Eye (tissue), 1 donor: ENCODE results near the gene CCDC63.
"Not testable (repeated sequence)": the region's sequence is repeated elsewhere in the genome, so short reads cannot be mapped to it uniquely, and the experiment has no call there.

Source experiments
- DNase-seq: peaks from one replicate; pipeline ENCODE4 v3.0.0-alpha.2; 2015

The CCDC63 gene

DNA sequence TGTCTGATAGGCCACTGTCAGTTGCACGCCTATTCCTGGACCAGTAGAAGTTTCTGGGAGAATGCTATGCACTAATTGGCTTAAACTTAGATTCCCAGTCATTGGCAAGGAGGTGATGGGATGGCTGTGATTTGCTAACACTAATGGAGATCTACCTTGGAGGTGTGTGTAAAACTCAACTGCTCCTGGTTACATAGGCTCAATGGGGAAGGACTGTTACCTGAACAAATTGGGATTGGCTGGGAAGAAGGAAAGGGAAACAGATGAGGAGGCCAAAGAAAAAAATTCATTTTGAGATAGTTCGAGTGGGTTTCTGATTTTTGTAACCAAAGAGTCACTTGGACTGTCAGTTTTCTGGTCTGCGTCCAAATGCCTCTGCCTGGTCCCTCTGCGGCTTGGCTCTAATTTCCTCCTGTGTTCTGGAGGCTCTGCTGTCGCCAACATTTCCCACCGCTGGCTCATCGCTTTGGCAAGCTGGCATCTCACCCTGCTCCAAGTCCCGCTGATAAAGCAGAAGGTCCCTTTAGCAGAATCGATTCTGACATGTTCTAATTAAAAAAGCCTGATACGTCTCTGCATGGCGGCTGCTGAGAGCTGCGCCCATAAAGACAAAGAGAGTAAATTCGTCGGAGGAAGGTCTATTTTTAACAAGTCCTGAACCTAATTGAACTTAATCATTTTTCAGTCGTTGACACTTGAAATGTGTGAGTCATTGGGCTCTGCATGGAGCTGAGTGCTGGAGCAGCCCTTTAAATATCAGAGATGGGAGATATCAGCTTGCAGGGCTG lies 2.0 kb upstream of the CCDC63 start:
- DNase-seq, result peak; percentile 58

DNA sequence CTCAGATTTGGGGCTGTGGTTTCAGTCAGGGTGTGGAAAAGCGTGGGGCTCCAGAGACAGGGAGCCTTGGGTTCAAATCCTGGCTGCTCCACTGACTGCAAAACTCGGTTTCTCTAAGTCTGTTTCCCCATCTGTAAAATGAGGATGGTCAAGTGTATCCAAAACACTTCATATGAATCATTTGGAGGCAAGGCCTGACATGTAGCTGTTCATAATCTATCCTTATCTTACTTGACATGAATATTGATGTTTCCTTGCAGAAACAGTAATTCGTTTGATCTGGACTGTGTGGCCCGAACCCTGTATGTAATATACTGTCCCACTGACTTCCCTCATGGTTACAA lies 1.5 kb upstream of the CCDC63 start:
- no peak for DNase-seq

DNA sequence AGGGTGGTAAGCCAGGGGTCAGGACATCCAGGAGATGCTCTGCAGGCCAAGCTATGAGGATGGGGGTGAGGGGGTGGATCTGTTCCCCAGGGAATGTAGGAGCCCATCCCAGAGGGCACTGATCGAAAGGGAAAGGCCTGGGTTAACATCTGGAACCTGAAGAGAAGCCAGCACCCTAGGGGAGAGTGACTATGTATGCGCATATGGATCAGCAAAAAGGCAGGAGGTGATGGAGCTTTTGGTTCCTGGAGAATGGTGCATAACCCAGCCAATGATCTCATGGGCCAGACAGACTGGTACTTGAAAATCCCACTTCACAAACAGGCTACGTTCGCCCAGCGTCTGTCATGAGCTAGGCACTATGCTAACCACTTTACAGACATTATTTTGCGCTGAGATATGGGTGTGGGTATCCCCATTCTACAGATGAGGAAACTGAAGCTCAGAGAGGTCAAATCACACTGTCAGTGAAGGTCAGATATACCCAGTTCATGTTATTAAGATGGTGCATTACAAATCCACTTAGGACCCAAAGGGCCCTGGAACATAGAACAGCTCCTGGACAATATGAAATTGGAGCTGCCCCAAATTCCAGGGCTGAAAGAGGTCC lies 1.6 kb downstream of the CCDC63 start:
- no peak for DNase-seq

DNA sequence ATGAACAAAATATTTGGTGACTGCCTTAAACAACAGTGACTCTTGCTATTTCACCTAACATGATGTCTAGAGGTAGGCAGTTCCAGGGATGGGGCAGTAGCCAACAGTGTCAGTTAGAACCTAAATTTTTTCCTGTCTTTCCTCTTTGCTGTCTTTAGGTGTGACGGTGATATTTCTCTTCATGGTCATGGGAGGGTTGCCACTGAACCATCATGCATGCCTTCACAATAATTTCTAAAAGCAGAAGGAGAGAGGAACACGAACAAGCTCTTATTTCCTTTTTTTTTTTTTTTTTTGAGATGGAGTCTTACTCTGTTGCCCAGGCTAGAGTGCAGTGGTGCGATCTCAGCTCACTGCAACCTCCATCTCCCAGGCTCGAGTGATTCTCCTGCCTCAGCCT lies 2.4 kb downstream of the CCDC63 start:
- no peak for DNase-seq

DNA sequence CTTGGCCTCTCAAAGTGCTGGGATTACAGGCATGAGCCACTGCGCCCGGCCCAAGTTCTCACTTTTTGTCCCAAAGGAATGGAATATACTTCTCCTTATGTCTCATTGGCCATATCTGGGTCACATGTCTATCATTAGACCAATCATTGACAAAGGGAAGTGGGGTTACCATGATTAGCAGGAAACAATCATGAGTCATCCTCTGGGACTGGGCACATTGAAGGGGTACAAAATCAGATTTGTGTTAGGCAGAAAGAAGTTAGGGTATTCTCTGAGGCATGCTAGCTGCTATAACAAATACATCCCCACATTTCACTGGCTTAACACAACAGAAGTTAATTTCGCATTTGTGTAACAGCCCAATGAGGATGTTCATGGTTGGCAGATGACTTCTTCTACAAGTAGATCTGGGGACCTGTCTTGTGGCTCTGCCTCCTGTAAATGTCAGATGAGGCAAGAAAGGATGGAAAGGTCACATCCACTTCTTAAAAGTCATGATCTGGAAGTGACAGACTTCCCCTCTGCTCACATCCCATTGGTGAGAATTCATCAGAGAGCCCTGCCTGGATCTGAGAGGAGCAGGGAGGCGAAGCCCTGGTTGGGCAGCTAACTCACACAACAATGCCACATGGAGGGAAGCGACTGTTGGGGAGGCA lies 3.1 kb downstream of the CCDC63 start:
- DNase-seq, result no peak

DNA sequence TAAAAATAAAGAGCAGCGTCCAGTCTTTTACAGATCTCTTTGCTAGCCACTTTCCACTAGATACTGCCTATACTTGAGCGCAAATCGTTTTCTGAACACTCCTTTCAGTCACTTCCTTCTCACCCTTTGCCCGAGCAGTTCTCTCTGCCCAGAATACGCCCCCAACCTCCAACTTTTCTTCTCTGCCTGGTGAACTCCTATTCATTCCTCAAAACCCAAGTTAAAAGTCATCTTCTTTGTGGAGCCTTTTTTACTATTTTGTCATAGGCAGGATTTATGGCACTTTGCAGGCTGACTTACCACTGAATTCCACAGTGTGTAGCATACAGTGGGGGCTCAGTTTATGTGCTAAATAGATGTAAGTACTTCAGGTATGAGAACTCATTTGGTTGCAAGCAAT lies 4.0 kb downstream of the CCDC63 start:
- no peak for DNase-seq

DNA sequence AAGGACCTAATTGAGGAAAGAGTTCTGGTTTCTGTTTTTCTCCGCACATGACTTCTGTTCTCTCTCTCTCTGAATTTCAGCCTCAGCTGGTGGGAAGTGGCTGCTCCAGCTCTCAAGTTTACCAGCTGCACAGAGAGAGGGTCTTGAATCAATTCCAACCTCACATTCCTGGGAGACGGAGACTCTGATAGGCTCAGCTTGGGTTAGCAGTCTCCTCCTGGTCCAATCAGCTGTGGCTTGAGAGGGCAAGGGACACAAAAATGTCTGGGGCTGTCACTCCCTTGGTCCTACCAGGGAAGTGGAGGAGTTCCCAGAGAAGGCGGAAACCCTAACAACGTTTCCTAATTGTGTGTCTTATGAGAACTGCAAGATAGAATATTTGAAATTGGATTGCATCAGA lies 7.0 kb downstream of the CCDC63 start:
- peak; percentile 66 for DNase-seq

DNA sequence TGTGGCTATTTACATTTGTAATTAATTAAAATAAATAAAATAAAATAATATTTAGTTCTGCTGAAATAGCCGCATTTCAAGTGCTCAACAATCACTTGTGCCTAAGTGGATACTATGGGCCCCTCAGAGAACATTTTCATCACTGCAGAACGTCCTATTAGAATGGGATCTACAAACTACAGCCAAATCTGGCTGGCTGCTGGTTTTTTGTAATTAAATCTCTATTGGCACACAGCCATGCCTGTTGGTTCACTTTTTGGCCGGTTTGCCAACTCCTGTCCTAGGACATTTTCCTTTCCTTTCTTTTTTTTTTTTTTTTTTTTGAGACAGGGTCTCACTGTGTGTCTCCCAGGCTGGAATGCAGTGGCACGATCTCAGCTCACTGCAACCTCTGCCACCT lies 9.8 kb downstream of the CCDC63 start:
- DNase-seq, result no peak

DNA sequence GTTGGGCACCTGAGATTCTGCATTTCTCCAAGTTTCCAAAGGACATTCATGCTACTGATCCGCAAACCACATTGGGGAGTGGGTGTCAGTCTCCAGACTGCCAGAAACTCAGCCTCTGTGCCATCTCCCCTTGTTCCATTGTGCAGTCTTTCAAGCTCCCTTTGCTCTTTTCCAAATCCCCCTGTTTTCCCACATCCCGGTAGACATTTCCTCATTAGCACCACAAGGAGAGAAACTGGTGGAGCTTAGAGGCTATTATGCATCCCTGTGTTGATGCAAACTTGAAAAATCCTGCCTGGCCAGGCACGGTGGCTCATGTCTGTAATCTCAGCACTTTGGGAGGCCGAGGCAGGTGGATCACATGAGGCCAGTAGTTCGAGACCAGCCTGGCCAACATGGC lies 10.7 kb downstream of the CCDC63 start:
- no peak for DNase-seq

DNA sequence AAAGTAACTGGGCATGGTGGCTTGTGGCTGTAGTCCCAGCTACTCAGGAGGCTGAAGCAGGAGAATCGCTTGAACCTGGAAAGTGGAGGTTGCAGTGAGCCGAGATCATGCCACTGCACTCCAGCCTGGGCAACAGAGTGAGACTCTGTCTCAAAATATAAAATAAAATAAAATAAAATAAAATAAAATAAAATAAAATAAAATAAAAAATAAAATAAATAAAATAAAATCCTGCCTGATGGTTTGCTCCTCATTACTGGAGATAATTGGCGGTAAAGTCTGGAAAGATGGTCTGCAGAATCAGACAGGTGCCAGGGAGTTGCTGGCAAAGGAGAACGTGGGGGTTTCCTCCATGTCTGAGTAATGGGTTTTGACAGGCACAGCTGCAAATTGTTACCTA lies 11.2 kb downstream of the CCDC63 start:
- not testable (repeated sequence) for DNase-seq

DNA sequence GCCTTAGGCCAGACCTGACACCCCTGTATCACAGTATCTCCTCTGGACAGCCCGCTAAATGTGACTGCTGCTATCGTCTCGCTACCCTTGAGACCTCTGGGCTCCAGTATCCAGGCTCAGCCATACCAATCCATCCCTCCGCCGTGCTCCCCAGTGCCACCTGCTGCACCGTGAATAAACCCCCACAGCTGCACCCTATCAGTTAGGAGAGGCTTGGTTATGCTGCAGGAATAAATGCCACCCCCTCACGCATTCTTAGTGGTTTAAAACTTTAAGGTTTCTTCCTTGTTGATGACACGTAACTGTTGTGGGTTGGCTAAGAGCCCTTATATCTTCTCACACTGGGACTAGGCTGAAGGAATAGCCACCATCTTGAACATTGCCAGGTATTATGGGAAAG lies 12.1 kb downstream of the CCDC63 start:
- no peak for DNase-seq

DNA sequence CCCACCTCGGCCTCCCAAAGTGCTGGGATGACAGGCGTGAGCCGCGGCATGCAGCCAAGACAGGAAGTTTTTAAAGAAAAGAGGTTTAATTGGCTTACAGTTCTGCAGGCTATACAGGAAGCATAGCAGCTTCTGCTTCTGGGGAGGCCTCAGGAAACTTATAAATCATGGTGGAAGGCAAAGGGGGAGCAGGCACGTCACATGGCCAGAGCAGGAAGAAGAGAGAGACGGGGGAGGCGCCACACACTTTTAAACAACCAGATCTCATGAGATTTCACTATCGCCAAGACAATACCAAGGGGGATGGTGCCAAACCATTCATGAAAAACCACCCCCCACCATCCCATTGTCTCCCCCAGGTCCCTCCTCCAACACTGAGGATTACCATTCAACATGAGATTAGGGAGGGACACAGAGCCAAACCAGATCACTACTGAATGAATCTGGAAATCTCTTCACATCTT lies 14.1 kb downstream of the CCDC63 start:
- DNase-seq, result no peak

DNA sequence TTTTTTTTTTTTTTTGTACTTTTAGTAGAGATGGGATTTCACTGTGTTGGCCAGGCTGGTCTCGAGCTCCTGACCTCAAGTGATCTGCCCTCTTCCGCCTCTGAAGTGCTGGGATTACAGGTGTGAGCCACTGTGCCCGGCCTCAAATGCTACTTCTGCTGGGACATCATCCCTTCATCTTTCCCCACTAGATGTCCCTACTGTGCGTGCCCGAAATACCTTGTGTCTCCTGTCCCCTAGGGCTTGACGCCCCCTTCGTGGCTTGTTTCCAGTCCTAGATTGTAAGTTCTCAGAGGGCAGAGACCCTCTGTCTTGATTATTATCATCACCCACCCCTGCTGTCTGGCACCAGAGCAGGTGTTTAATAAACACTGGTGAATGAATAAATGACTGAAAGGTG lies 14.9 kb downstream of the CCDC63 start:
- no peak for DNase-seq

DNA sequence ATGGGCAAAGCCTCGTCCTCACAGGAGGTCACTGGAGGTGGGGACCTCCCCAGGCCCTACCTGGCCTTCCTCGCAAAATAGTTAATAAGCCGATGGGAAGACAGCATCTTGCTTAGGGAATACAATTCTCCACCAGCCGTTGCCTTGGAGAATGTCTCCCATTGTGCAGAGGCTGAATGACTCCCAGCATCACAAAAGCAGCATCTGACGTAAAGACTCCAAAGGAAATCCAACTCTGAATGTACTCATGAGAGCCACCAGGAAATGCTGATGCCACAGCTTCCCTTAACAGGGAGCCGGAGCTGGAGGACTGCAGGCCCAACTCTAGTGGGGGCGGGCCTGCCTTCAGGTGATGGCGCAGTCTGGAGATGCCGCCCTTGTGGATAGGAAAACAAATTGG lies 15.5 kb downstream of the CCDC63 start:
- no peak for DNase-seq

DNA sequence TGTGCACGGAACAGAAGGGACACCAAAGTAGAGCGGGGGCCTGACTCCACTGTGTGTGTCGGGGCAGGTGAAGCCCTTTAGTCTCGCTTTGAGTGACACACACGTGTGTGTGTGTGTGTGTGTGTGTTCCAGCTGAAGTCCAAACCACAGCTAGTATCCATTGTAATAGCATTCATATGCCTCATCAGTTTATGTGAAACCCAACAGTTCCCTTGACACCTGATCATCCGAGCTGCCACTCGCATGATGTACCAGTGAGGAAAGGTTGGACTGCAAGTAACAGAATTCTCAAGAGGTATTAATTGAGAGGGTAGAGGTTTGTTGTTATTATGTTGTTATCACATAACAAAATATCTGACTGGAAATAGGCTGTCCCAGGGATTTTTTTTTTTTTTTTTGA lies 16.4 kb downstream of the CCDC63 start:
- DNase-seq, result no peak

DNA sequence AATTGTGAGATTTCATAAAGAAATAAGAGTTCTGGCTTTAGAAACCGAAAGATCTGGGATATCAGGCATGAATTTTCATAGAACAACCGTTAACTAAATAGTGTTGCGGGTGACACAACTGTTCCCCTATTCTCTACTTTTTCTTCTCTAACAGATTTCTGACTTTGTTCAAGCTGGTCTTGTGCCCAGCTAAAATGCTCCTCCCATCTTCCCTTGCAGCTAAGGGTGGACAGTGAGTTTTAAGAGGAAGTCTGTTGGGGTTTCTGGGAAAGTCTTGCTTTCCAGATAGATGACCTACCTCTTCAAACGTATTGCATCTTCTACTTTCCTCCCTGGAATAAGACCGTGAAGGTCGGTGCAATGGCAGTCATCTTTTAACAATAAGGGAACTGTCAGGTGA lies 18.7 kb downstream of the CCDC63 start:
- no peak for DNase-seq

DNA sequence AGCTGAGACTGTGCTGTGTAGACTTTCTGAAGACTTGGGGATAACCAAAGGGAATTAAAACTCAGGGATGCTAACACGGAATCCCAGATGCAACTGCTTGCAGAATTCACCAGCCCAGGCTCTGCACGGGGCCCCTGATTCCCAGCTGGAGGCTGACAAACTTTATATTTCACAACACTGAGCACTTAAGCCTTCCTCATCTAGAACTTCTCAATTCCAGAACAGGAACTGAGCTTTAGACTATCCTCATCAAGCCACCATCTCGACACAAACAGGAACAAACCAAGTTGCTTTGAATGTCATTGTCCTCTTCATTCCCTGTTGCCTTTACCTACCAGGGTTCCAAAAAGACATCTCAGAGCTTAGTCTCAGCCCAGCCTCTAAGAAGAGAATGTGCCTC lies 22.2 kb downstream of the CCDC63 start:
- no peak for DNase-seq

DNA sequence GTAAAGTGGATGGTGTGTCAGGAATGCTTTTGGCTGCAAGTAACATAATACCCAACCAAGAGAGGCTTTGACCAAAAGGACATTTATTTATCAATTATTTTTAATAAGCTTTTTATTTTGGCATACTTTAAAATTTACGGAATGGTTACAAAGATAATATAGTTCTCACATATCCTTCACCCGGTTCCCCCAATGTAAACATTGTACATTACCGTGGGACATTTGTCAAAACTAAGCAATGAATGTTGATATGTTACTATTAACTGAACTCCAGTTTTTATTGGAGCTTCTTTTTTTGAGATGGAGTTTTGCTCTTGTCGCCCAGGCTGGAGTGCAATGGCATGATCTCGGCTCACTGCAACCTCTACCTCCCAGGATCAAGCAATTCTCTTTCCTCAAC lies 23.0 kb downstream of the CCDC63 start:
- DNase-seq, result no peak

DNA sequence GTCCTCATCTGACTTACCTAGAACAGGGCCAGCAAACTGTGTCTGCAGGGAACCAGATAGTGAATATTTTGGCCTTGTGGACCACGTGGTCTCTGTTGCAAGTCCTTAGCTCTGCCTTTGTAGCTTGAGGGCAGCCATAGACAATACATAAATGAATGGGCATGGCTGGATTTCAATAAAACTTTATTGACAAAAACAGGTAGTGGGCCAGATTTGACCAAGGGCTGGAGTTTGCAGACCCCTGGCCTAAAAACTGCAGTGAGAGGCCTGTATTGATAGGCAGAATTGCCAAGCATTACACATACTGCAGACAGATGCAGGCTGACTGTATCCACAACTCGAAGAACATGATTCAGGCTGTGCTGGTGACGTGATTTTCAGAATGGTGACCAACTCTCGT lies 25.3 kb downstream of the CCDC63 start:
- DNase-seq, result no peak

DNA sequence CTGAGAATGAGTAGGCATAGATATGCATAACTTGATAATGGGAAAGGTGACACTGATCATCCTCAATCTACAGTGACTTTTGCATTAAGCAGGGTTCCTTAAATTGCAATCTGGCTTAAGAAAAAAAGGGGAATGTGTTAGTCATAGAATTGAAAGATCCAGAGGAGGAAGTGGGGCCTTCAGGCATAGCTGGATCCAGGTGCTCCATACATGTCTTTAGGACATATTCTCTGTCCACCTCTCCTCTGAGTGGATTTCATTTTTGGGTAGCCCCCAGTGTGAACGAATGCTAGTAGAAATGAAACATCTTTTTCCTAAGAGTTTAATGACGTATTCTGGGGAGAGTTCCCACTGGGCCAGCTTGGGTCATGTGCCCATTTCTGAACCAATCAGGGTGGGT lies 27.6 kb downstream of the CCDC63 start:
- no peak for DNase-seq

DNA sequence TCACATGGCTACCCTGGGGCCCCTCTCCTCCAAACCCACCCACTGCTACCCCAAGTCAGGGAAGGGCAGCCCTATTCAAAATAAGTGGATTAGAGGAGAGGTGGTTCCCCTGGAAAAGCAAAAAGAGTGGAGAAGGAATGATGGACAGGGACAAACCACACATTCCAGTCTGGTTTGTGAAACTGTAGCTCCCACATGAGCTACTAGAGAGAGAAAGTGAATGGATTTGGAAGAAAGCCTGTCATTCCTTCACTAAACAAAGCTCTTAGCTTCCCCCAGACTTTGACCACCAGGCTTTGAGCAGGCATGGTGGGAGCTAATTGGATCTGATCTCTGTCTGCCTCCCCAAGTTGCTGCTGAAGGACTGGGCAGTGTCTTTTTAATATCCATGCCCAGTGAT lies 28.0 kb downstream of the CCDC63 start:
- no peak for DNase-seq

DNA sequence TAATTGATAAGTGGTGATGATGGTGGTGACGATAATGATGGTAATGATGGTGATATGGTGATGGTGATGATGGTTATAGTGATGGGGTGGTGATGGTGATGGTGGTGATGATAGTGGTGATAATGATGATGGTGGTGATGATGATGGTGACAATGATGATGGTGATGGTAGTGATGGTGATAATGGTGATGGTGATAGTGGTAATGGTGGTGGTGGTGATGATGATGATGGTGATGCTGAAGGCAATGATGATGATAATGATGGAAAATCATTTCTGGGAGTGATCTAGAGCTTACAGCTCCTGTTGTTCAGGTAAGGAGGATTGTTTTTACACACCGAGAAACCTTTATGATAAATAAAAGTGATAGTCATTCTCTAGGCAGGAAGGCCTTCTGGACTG lies 33.9 kb downstream of the CCDC63 start:
- DNase-seq, result no peak

DNA sequence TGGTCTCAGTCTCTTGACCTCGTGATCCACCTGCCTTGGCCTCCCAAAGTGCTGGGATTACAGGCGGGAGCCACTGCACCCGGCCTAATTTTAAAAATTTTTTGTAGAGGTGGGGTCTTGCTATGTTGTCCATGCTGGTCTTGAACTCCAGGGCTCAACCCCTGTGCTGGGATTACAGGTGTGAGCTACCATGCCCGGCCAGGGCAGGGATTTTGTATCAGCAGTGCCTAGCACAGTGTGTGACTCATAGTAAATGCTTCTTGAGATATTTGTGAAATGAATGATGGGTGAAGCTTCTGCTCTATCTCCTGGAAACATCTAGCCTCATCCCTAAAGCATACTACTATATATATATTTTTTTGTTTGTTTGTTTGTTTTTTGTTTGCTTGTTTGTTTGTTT lies 36.5 kb downstream of the CCDC63 start:
- no peak for DNase-seq

DNA sequence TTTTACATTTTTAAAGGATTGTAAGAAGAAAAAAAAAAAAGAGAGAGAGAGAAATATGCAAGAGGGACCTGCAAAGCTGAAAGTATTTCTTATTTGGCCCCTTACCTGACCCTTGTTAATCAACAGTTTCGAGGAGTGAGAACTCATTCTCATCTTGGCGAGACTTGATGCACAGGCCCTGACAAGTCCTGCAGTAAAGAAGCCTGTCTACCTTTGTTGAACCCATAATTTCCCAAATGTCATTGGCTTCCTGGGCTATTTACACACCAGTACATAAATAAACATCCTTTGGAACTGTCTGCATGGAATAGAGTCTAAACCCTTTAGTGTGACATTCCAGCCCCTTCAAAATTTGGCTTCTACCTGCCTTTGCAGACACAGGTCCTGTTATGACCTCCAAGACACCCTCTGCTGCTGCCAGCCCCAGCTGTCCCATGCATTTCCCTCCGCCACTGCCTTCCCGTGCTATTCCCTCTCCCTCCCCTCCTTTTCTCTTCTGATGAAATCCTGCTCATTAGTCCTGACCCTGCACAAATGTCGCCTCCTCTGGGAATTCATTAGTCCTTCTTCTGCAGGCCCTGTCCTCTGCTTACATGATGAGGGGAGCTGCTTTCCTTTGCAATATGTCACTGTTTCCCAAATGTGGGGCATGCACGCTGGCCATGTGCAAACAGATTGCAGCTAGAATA lies 38.5 kb downstream of the CCDC63 start:
- DNase-seq, result peak; percentile 81
